ENCODE results near the gene GRIK4. TPM values are rescaled to one million over a fixed set of nuclear protein-coding genes. Genes with fewer than 3 reads are reported as not detected.

The GRIK4 gene
- total and polyA plus RNA-seq, 2 donors (not counting 3 experiments of a cell fraction or from before 2014, with no cell fraction given): 0.81 to 1.6 TPM

- intact Hi-C loops (cut with micrococcal nuclease): no loop called here
- DNase-seq (ENCODE audit: low read depth, low spot score) (no peak), FAIRE-seq (no peak)
- Histone ChIP-seq H3K9me3 (replicated peaks; ENCODE audit: control insufficient read depth, insufficient read depth, low read length) (no peaks in the 10 kb centered on the region), H3K27me3 (ENCODE audit: control insufficient read depth in 2 of 2, insufficient read depth in 2 of 2, low read length in 2 of 2) (peaks cover 0 to 7% of the 10 kb centered on the region in 2 experiments), H3K4me3 (replicated peaks in 1 of 3; ENCODE audit: insufficient read depth in 1 of 3, low read depth in 1 of 3, low read length in 3 of 3) (no peak overlapping the region), H3K36me3 (ENCODE audit: control insufficient read depth in 2 of 2, extremely low read depth in 1 of 2, insufficient read depth in 2 of 2, low read length in 2 of 2) (no peaks in the 10 kb centered on the region), H3K79me2 (ENCODE audit: control insufficient read depth, insufficient read depth, low read length) (no peaks in the 10 kb centered on the region), H3K9ac (replicated peaks; ENCODE audit: extremely low read depth, insufficient read depth, low read length) (no peak overlapping the region), H3K27ac (ENCODE audit: insufficient read depth, low read depth, low read length) (no peak overlapping the region), H2AFZ (ENCODE audit: low read depth, low read length) (no peak overlapping the region), H3K4me2 (ENCODE audit: insufficient read depth, low read length) (no peak overlapping the region), H4K20me1 (replicated peaks; ENCODE audit: control insufficient read depth, extremely low read depth, insufficient read depth, low read length) (no peaks in the 10 kb centered on the region), H3K4me1 (ENCODE audit: control insufficient read depth, extremely low read depth, insufficient read depth, low read length) (no peaks in the 10 kb centered on the region), H3K9me1 (replicated peaks; ENCODE audit: control insufficient read depth, extremely low read depth, insufficient read depth, low read length) (no peaks in the 10 kb centered on the region)
- dilution Hi-C loops (cut with MboI; ENCODE audit: extremely low pct_ligation_motif_present, low sequenced_read_pairs): no loop called here
- no TSS peak for BruUV-seq (replicated peaks)
- TF ChIP-seq POLR2A (IDR thresholded peaks at IDR 0.05; ENCODE audit: low read depth, low read length): no peak
- no peak for TF ChIP-seq JUN (IDR thresholded peaks at IDR 0.05; ENCODE audit: borderline replicate concordance, insufficient read depth, insufficient read length, low read depth)
- no peak for TF ChIP-seq MYC (IDR thresholded peaks at IDR 0.05; ENCODE audit: low read depth, low read length)
- TF ChIP-seq, protein P1, sequence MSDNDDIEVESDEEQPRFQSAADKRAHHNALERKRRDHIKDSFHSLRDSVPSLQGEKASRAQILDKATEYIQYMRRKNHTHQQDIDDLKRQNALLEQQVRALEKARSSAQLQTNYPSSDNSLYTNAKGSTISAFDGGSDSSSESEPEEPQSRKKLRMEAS (IDR thresholded peaks at IDR 0.05; ENCODE audit: insufficient read depth, insufficient read length): no peak
- no peak for TF ChIP-seq GATA2 (IDR thresholded peaks at IDR 0.05; ENCODE audit: insufficient read depth, insufficient read length, low read depth, low read length)
- TF ChIP-seq CTCF (IDR thresholded peaks at IDR 0.05; ENCODE audit: extremely low read depth in 1 of 2, insufficient read depth in 1 of 2, low read depth in 1 of 2, low read length in 2 of 2): no peak
- no peak for TF ChIP-seq POLR2AphosphoS5 (IDR thresholded peaks at IDR 0.05; ENCODE audit: insufficient read depth, low read depth, low read length)
- no peak for TF ChIP-seq FOS (IDR thresholded peaks at IDR 0.05; ENCODE audit: borderline replicate concordance, insufficient read depth, low read length)
- no peak for TF ChIP-seq EZH2 (IDR thresholded peaks at IDR 0.05; ENCODE audit: borderline replicate concordance, low read depth, low read length, severe bottlenecking)
- CTCF ChIA-PET: no interaction called here
- POLR2A ChIA-PET: no interaction called here
Measured at GRCh38 chr11:120663142-120663541, 151.6 kb downstream of the GRIK4 start.
